ENCODE measurements around the gene FBXL15.
A peak's percentile ranks its signal among the peaks of the same experiment; 100 is the strongest.

Gene FBXL15

DNA sequence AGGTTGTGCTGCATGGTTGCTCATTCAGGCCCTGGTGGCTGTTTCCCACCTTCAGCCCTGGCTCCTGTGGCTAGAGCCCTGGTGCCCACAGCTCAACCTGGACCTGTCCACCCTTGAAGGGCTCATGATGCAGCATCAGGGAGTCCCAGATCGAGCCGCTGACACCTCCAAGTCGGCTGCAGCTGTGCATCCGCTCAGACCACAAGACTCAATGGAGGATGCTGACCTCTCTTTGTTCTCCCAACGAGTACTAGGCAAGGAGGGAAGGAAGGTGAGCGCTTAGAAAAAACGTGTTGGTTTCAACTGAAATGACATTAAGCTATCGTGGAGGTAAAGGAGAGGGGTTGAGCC lies 40.2 kb downstream of the FBXL15 start:
- peak; percentile 39 for DNase-seq

DNA sequence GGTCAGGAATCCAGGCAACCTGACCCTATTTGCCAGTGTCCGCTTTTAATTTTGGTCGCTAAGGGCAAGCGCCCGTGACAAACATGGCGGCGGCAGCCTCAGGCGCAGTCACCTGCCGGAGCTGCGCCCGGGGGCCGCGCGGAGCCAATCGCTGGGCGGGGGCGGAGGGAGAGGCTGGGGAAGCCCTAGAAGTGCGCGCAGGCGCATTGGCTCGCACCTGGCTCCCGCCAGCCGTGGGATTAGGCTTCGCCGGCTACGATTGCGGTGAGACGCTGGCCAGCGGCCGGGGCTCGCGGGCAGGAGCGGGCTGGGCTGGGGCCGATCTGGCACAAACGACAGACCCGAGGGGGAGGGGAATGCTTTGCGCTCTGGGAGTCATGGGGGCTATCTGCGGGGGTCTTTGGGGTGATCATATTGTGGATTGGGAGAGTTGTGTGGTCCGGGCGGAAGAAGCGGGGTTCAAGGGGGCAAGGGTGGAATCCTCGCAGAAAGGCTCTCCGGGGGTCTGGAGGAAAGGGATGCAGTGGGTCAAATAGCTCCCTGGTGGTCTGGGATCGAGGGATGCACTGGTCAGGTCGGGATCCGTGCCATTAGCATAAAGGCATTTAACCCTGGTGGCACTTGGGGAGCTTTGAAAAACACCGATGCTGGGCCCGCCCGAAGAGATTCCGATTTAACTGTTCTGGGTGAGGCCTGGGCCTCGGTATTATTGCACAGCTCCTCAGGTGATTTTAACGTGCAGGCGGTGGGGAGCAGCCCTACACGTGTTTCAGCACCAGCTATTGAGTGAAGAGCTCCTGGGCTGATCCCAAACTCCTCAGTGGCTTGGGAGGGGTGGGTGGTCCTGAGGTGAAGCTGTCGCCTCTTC lies 40.8 kb downstream of the FBXL15 start:
- peak; percentile 86 for DNase-seq

DNA sequence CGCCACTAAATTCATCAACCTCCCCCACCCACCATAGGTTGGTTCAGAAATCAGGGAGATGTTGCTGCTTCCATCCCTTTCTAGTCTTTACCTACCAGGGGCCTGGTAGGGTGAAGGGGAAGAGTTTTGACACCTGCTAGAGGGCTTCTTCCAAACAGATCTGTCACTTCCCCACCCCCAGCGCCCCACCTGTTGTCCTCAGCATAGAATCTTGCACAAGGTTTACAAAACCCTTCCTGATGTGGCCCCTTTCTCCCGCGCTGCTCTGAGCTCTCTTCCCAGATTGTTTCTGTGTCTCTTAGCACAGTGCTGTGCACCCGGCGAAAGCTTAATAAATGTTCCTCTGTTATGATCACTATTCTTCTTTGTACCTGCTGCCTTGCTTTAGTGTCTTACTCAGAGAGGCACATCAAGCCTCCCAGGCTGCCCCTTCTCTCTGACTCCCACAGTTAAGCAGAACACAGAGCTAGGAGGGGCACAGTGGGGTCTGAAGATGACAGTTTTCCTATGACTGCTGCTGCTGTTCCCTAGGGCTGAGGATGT lies 41.9 kb downstream of the FBXL15 start:
- no peak for DNase-seq

DNA sequence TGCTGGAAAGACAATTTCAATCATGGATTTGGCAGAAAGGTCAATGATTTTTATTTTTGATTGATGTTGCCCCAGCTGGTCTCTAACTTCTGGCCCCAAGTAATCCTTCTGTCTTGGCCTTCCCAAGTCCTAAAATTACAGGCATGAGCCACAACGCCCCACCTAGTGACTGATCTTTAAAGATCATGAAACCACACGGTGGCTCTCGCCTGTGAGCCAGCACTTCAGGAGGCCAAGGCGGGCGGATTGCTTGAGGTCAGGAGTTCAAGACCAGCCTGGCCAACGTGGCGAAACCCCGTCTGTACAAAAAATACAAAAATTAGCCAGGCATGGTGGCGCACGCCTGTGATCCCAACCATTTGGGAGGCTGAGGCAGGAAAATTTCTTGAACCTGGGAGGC lies 43.3 kb downstream of the FBXL15 start:
- DNase-seq = no peak

DNA sequence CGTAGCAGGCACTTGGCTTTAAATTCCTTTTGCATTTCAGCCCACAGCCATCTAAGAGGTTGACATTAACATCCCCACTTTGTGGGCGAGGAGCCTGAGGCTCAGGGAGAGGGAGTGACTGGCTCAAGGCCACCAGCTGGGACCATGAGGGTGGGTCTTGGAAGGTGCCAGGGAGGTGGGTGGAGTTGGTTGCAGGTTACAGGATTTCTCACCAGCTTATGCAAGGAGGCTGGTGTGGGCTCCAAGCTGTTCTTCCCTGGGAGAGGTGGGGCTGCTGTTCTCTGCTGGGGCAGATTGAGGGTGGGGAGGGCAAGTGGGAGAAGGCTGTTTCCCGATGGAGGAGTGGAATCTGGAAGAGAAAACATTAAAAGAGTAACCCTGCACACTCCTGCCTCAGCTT lies 44.8 kb downstream of the FBXL15 start:
- no peak for DNase-seq

DNA sequence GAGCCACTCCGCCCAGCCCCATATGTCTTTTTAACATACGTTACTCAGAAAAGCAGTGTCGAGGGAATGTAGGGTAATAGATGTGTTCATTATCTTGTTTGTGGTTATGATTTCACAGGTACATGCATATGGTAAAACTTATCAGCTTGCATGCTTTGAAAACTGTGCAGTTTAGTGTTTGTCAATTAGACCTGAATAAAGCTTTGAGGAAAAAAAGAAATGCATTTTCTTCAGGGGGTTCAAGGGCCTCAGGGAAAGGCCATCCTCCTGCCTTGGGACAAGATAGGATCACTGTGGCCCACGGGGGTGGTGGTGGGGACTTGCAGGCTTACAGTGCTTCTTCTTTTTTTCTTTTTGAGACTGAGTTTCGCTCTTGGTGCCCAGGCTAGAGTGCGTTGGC lies 46.7 kb downstream of the FBXL15 start:
- DNase-seq = no peak

DNA sequence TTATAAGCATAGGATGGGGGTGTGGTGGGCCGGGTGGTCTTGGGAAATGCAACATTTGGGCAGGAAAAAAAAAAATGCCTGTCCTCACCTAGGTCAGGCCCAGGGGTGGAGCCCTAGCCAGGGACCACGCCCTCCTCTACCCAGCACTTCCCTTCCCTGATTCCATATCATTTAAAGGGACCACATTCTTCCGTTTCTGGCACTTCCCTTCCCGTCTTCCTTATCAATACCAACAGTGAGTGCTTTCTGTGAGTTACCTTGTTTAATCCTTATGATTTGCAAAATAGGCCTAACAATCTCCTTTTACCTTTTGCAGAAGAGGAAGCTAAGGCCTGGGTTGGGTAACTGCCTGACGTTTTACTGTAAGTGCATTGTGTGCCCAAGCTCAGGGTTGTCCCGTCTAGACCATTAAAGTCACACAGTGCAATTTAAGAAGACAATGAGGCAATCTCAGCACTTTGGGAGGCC lies 47.4 kb downstream of the FBXL15 start:
- no peak for DNase-seq

DNA sequence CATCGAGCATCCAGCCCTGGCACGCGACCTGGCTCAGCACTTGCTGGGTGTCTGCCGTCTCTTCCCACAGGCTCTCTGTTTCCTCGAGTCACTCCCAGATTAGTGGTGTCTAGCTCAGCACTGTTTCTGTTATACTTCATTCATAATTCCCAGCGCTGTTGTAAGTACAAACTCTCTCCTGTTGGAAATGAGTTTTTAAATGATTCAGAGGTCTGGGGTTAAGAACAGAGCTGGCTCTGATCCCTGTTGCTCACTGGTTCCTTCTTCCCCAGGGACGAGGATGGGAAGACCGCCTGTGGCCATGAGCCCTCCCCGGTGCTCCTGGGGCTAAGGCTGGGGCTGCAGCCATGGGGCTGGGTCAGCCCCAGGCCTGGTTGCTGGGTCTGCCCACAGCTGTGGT lies 48.0 kb downstream of the FBXL15 start:
- DNase-seq = no peak

DNA sequence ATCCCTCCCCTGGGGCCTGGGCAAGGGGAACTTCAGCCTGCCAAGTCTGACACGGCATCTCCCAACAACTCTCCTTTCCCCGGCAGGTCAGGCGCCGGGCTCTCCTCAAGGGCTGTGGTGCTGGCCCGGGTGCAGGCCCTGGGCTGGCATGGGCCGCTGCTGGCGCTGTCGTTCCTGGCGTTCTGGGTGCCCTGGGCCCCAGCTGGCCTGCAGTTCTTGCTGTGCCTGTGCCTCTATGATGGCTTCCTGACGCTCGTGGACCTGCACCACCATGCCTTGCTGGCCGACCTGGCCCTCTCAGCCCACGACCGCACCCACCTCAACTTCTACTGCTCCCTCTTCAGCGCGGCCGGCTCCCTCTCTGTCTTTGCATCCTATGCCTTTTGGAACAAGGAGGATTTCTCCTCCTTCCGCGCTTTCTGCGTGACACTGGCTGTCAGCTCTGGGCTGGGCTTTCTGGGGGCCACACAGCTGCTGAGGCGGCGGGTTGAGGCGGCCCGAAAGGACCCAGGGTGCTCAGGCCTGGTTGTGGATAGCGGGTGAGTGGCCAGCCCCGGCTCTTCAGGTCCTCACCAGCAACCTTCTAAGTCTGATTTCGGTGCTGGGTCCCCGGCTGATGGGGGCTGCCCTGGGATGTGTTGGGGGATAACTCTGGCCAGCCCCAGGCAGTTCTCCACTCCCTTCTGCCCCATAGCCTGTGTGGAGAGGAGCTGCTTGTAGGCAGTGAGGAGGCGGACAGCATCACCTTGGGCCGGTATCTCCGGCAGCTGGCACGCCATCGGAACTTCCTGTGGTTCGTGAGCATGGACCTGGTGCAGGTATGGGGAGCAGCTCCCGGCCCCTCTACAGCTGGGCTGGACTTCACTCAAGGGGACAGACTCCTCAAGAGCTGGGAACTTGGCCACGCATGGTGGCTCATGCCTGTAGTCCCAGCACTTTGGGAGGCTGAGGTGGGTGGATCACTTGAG lies 50.2 kb downstream of the FBXL15 start:
- no peak for DNase-seq

All from NCI-H1092 treated with DMSO at 0.1 percent for 48 hours (cell line).